IMR-90 (cell line): Measurements from ENCODE around the gene SRP19. TPM values are rescaled to one million over a fixed set of nuclear protein-coding genes. Genes with fewer than 3 reads are reported as not detected.

Experiments
- ATAC-seq: fragments of 200-7000 bp; cut with Tn5 transposase; 2 replicates; pipeline ENCODE4 v1.9.1; 2020; ENCODE audit warnings: low read depth, mild to moderate bottlenecking, moderate library complexity
- BruUV-seq: library from RNA; stranded (reverse); fragments of 400-500 nt; replicated peaks from 2 replicates; lab custom pipeline; 2021; lab: Mats Ljungman, UMichigan
- CTCF ChIA-PET: fragments of 300-600 bp; formaldehyde crosslinking; extraction: SDS; loops from one replicate; lab custom pipeline; 2021; ENCODE audit warnings: antibody characterized with exemption; lab: Yijun Ruan, JAX
- POLR2A ChIA-PET: fragments of 300-600 bp; sonication (Branson Sonifier 250); formaldehyde crosslinking; loops from one replicate; lab custom pipeline; 2022; ENCODE audit warnings: antibody characterized with exemption; ENCODE audit not compliant: unreplicated experiment; lab: Charles Lee
- DNase-seq: peaks from one replicate; pipeline ENCODE4 v3.0.0; 2013
- H2AFZ ChIP-seq: replicated peaks from 2 replicates; pipeline ENCODE3; 2013; ENCODE audit warnings: low read length, mild to moderate bottlenecking; ENCODE audit not compliant: poor library complexity
- H2AK5ac ChIP-seq: 2 replicates; pipeline ENCODE4 v1.6.1; 2013; ENCODE audit warnings: low read depth, low read length, inconsistent platforms
- H2AK9ac ChIP-seq: replicated peaks from 2 replicates; pipeline ENCODE3; 2013; ENCODE audit warnings: mild to moderate bottlenecking, low read depth, low read length, moderate library complexity; ENCODE audit not compliant: poor library complexity
- H2BK120ac ChIP-seq: 2 replicates; pipeline ENCODE4 v1.6.1; 2013; ENCODE audit warnings: low read depth, low read length, inconsistent platforms
- H2BK15ac ChIP-seq: 3 replicates; pipeline ENCODE4 v1.6.1; 2013; ENCODE audit warnings: low read depth, low read length, inconsistent platforms
- H2BK20ac ChIP-seq: 2 replicates; pipeline ENCODE4 v1.6.1; 2013; ENCODE audit warnings: low read depth, mild to moderate bottlenecking, inconsistent platforms, low read length, moderate library complexity
- H2BK5ac ChIP-seq: 2 replicates; pipeline ENCODE4 v1.6.1; 2013; ENCODE audit warnings: mild to moderate bottlenecking, low read depth, low read length, inconsistent platforms; ENCODE audit not compliant: poor library complexity, severe bottlenecking
- H3K14ac ChIP-seq: replicated peaks from 2 replicates; pipeline ENCODE4 v1.6.1; 2013; ENCODE audit warnings: low read depth, low read length, inconsistent platforms
- H3K18ac ChIP-seq: 2 replicates; pipeline ENCODE4 v1.6.1; 2013; ENCODE audit warnings: low read depth, low read length, control low read depth
- H3K23ac ChIP-seq: 2 replicates; pipeline ENCODE4 v1.6.1; 2013; ENCODE audit warnings: low read depth, low read length, inconsistent platforms
- H3K27ac ChIP-seq: 2 replicates; pipeline ENCODE4 v1.5.1; 2013; ENCODE audit warnings: mild to moderate bottlenecking, control low read depth, low read length; ENCODE audit not compliant: insufficient read depth
- H3K27me3 ChIP-seq: 2 replicates; pipeline ENCODE4 v1.6.1; 2013; ENCODE audit warnings: low read length; ENCODE audit not compliant: control insufficient read depth, insufficient read depth
- H3K36me3 ChIP-seq: 2 replicates; pipeline ENCODE4 v1.6.1; 2013; ENCODE audit warnings: low read length, mixed read lengths; ENCODE audit not compliant: control insufficient read depth, insufficient read depth
- H3K4ac ChIP-seq: 2 replicates; pipeline ENCODE4 v1.6.1; 2013; ENCODE audit warnings: low read depth, low read length, inconsistent platforms
- H3K4me1 ChIP-seq: 2 replicates; pipeline ENCODE4 v1.6.1; 2013; ENCODE audit warnings: low read length, mixed read lengths; ENCODE audit not compliant: control insufficient read depth, insufficient read depth
- H3K4me2 ChIP-seq: 2 replicates; pipeline ENCODE4 v1.6.1; 2013; ENCODE audit warnings: low read depth, mild to moderate bottlenecking, control low read depth, low read length, moderate library complexity
- H3K4me3 ChIP-seq: 2 replicates; pipeline ENCODE4 v1.5.1; 2013; ENCODE audit warnings: low read depth, mild to moderate bottlenecking, control low read depth, low read length, moderate library complexity; ENCODE audit not compliant: insufficient read depth
- H3K56ac ChIP-seq: 2 replicates; pipeline ENCODE4 v1.6.1; 2013; ENCODE audit warnings: low read length, inconsistent platforms; ENCODE audit not compliant: insufficient read depth; ENCODE audit errors: extremely low read depth
- H3K79me1 ChIP-seq, 2 experiments: 2 replicates each; pipeline ENCODE4 v1.6.1; 2013; ENCODE audit warnings: low read length in 2 of 2, inconsistent platforms in 1 of 2, low read depth in 1 of 2
- H3K9ac ChIP-seq: 2 replicates; pipeline ENCODE4 v1.6.1; 2013; ENCODE audit warnings: low read depth, low read length, control low read depth
- H3K9me1 ChIP-seq: 2 replicates; pipeline ENCODE4 v1.6.1; 2013; ENCODE audit warnings: low read length, inconsistent platforms; ENCODE audit not compliant: insufficient read depth
- H3K9me3 ChIP-seq: 2 replicates; pipeline ENCODE4 v1.6.1; 2013; ENCODE audit warnings: low read length; ENCODE audit not compliant: control insufficient read depth, insufficient read depth
- H4K20me1 ChIP-seq: 2 replicates; pipeline ENCODE4 v1.6.1; 2013; ENCODE audit warnings: low read length, inconsistent platforms; ENCODE audit not compliant: insufficient read depth
- H4K5ac ChIP-seq: 2 replicates; pipeline ENCODE4 v1.6.1; 2013; ENCODE audit warnings: mild to moderate bottlenecking, low read depth, low read length, control low read depth
- H4K8ac ChIP-seq, 2 experiments: 2 replicates each; pipeline ENCODE4 v1.6.1; 2013; ENCODE audit warnings: low read depth in 2 of 2, low read length in 2 of 2, control low read depth in 1 of 2, inconsistent platforms in 1 of 2
- H4K91ac ChIP-seq: 2 replicates; pipeline ENCODE4 v1.6.1; 2013; ENCODE audit warnings: low read depth, low read length, inconsistent platforms; ENCODE audit not compliant: insufficient read depth
- BHLHE40 ChIP-seq: fragments of 150-350 bp; IDR thresholded peaks from 2 replicates; pipeline ENCODE4 v1.6.1; 2016; ENCODE audit warnings: mild to moderate bottlenecking, low read depth, low read length
- CHD1 ChIP-seq: IDR thresholded peaks from 2 replicates; pipeline ENCODE4 v1.6.1; 2012; ENCODE audit warnings: low read depth, low read length, improper control_type of control experiment
- POLR2A ChIP-seq: IDR thresholded peaks from 2 replicates; pipeline ENCODE4 v1.6.1; 2012; ENCODE audit warnings: mild to moderate bottlenecking, low read depth, low read length
- RAD21 ChIP-seq: IDR thresholded peaks from 2 replicates; pipeline ENCODE4 v1.6.1; 2012; ENCODE audit warnings: low read length, improper control_type of control experiment
- WGBS, 2 experiments: methylation state at CpG; one replicate each; pipeline versions ENCODE4 v1.1.5 to v1.1.7; 2013; ENCODE audit warnings: missing lambda C conversion rate in 2 of 2; ENCODE audit not compliant: insufficient read length in 1 of 2; ENCODE audit errors: extremely low coverage in 2 of 2; 5-methylcytosine and 5-hydroxymethylcytosine counted together
- dilution Hi-C: fragments of 300-500 bp; cut with HindIII; formaldehyde crosslinking; loops from one replicate; pipeline ENCODE4 v1.14.3; 2018; ENCODE audit warnings: low sequenced_read_pairs; ENCODE audit not compliant: unreplicated experiment
- in situ Hi-C: fragments of 300-500 bp; cut with MboI; formaldehyde crosslinking; loops from 3 replicates; pipeline ENCODE4 v1.14.3; 2019; ENCODE audit warnings: low sequenced_read_pairs, inconsistent platforms, mixed read lengths
- intact Hi-C: fragments of 100-400 bp; cut with micrococcal nuclease; formaldehyde crosslinking; loops from 2 replicates; pipeline ENCODE4 v1.10.0; 2022
- polyA plus RNA-seq, 3 experiments: library from polyadenylated mRNA; depleted of rRNA; stranded (reverse); fragments of >200 nt; gene quantifications; 2 replicates each; pipeline ENCODE4 v1.2.3, GENCODE V29; 2012; ENCODE audit warnings: low replicate concordance in 1 of 3
- total RNA-seq: library from RNA; depleted of rRNA; stranded (reverse); fragments of >200 nt; gene quantifications from 2 replicates; pipeline ENCODE4 v1.2.3, GENCODE V29; 2012
- TF ChIP-seq, protein P1 (sequence below): fragments of 150-350 bp; IDR thresholded peaks from 2 replicates; pipeline ENCODE4 v1.6.1; 2017; ENCODE audit warnings: mild to moderate bottlenecking, antibody characterized with exemption, low read length, low read depth
- TF ChIP-seq, protein P2 (sequence below): fragments of 150-350 bp; IDR thresholded peaks from 2 replicates; pipeline ENCODE4 v1.6.1; 2016; ENCODE audit warnings: low read depth, mild to moderate bottlenecking, low read length, moderate library complexity, borderline replicate concordance

The SRP19 gene
- total and polyA plus RNA-seq, 2 of the 4 experiments (the other 2 are of a cell fraction), result 10.0 to 61.5 TPM

DNA sequence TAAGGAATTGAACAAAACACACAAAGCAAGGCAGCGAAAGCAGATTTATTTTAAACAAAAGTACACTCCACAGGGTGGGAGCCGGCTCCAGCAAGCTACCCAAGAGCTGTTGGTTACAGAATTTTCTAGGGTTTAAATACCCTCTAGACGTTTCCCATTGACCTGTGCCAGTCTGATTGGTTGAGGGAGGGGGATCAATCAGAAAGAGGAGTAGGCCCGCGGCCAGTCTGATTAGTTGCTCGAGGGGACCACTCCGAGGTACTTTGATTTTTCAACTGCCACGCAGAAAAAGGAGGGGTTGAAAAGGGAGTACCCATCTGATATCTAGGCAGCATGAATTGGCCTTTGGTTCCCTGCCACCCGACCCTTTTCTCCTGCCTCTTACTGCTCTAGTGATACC lies 998 bp downstream of the SRP19 start:
- Histone ChIP-seq H3K23ac (peak overlapping the region; percentile 83), H3K9me3 (no peaks in the 10 kb centered on the region), H3K36me3 (peaks cover 15% of the 10 kb centered on the region), H4K91ac (no peak overlapping the region), H2AK9ac (peak overlapping the region; percentile 50), H4K8ac (peak overlapping the region in 1 of 2 experiments; percentile 35; a peak in 2 of 4 replicates), H3K9ac (peak overlapping the region; percentile 93; the same call in 1 of the 2 replicates), H2BK20ac (no peak overlapping the region), H2BK5ac (no peak overlapping the region), H3K4me1 (peaks cover 2% of the 10 kb centered on the region; the same call in 1 of the 2 replicates), H2BK120ac (no peak overlapping the region), H3K27me3 (no peaks in the 10 kb centered on the region), H3K27ac (no peak overlapping the region), H3K9me1 (peaks cover 5% of the 10 kb centered on the region; the same call in 1 of the 2 replicates), H2AFZ (no peak overlapping the region), H3K4ac (peak overlapping the region; percentile 29; the same call in 1 of the 2 replicates), H4K20me1 (peaks cover 21% of the 10 kb centered on the region; the same call in 1 of the 2 replicates), H3K4me2 (peak overlapping the region; percentile 87), H3K4me3 (peak overlapping the region; percentile 91), H3K56ac (peak overlapping the region; percentile 3; the same call in 1 of the 2 replicates), H3K79me1 (peaks cover 12 to 42% of the 10 kb centered on the region in 2 experiments), H2AK5ac (no peak overlapping the region), H3K18ac (no peak overlapping the region), H3K14ac (no peak overlapping the region), H4K5ac (no peak overlapping the region), H2BK15ac (no peak overlapping the region)
- intact Hi-C loops (no loop called here), dilution Hi-C loops (no loop called here), in situ Hi-C loops (no loop called here)
- POLR2A ChIA-PET, result interaction anchor here (0.5 kb wide), 1 partner anchor 11 kb away, joined by 8 read pairs; no protein-coding TSS in a partner anchor
- ATAC-seq (no peak), DNase-seq (no peak)
- WGBS, 2 experiments, result no CpG with 5 or more reads among the region's 9 CpGs
- BruUV-seq, result no TSS peak
- TF ChIP-seq, protein P1, sequence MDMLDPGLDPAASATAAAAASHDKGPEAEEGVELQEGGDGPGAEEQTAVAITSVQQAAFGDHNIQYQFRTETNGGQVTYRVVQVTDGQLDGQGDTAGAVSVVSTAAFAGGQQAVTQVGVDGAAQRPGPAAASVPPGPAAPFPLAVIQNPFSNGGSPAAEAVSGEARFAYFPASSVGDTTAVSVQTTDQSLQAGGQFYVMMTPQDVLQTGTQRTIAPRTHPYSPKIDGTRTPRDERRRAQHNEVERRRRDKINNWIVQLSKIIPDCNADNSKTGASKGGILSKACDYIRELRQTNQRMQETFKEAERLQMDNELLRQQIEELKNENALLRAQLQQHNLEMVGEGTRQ, result no peak
- TF ChIP-seq BHLHE40 (no peak), RAD21 (no peak), POLR2A (no peak), CHD1 (no peak)
- TF ChIP-seq, protein P2, sequence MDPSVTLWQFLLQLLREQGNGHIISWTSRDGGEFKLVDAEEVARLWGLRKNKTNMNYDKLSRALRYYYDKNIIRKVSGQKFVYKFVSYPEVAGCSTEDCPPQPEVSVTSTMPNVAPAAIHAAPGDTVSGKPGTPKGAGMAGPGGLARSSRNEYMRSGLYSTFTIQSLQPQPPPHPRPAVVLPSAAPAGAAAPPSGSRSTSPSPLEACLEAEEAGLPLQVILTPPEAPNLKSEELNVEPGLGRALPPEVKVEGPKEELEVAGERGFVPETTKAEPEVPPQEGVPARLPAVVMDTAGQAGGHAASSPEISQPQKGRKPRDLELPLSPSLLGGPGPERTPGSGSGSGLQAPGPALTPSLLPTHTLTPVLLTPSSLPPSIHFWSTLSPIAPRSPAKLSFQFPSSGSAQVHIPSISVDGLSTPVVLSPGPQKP, result no peak
- CTCF ChIA-PET, result interaction anchor here (2.0 kb wide), 1 partner anchor 14 kb away, joined by 8 read pairs; no protein-coding TSS in a partner anchor
